Loucy (cell line): ENCODE measurements around the gene FGF3.

Experiments
- CTCF ChIP-seq: fragments of 200-600 bp; sonication (generic); conservative IDR thresholded peaks from 2 replicates; pipeline ENCODE4 v1.5.1; 2014; ENCODE audit warnings: mild to moderate bottlenecking, antibody characterized with exemption, low read length
- EZH2phosphoT487 ChIP-seq: fragments of 200-600 bp; IDR thresholded peaks from 2 replicates; pipeline ENCODE4 v1.6.1; 2018; ENCODE audit warnings: antibody characterized with exemption, mild to moderate bottlenecking, moderate library complexity, borderline replicate concordance

DNA sequence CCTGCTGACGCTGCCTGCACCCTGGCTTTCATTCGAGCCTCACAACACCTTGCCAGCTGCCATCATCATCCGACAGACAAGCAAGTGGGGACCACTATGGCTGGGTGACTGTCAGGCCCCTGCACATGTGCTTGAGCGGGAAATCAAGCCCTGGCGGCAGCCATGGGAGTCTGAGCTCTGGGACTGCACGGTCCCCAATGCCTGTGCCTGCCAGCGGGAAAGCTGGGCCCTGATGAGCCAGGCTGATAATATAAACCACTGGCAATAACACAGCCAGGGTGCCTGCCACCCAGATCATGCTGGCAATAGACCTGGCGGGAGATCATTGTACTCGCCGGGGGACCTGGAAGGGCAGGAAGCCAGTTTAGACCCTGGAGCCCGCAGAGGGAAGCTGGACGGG, 2.5 kb downstream of the FGF3 start:
- TF ChIP-seq CTCF (no peak), EZH2phosphoT487 (no peak)
